Measurements from ENCODE around the gene OXCT2. TPM values are rescaled to one million over a fixed set of nuclear protein-coding genes. Genes with fewer than 3 reads are reported as not detected.
"Not testable (repeated sequence)": the region's sequence is repeated elsewhere in the genome, so short reads cannot be mapped to it uniquely, and the experiment has no call there.

Gene OXCT2
- total RNA-seq, 1 donor from 2014 or later, result not detected

- no peak for TF ChIP-seq CTCF (IDR thresholded peaks at IDR 0.05)
- no peaks in the 10 kb centered on the region for H3K4me1 Mint-ChIP-seq (ENCODE audit: low read depth)
- no peak overlapping the region for H3K27ac Mint-ChIP-seq (ENCODE audit: unreplicated experiment)
- H3K4me3 Mint-ChIP-seq (ENCODE audit: unreplicated experiment), result no peak overlapping the region
- H3K36me3 Mint-ChIP-seq (ENCODE audit: low read depth), result no peaks in the 10 kb centered on the region
- H3K27me3 Mint-ChIP-seq (ENCODE audit: low read depth), result peaks cover 8% of the 10 kb centered on the region
- H3K9me3 Mint-ChIP-seq (ENCODE audit: low read depth), result no peaks in the 10 kb centered on the region
- no peak for DNase-seq (ENCODE audit: low spot score)
Measured at GRCh38 chr1:39777306-39777705, 6.2 kb upstream of the OXCT2 start.

- Mint-ChIP-seq H3K4me3 (ENCODE audit: unreplicated experiment) (no peak overlapping the region), H3K27ac (ENCODE audit: unreplicated experiment) (no peak overlapping the region), H3K4me1 (ENCODE audit: low read depth) (no peaks in the 10 kb centered on the region)
Measured at GRCh38 chr1:39776886-39777285, 5.7 kb upstream of the OXCT2 start.

GRCh38 chr1:39776400-39776713, 5.2 kb upstream of the OXCT2 start:
- Mint-ChIP-seq H3K4me1 (ENCODE audit: low read depth) (no peaks in the 10 kb centered on the region), H3K36me3 (ENCODE audit: low read depth) (no peaks in the 10 kb centered on the region), H3K4me3 (ENCODE audit: unreplicated experiment) (no peak overlapping the region), H3K27me3 (ENCODE audit: low read depth) (peaks cover 8% of the 10 kb centered on the region), H3K27ac (ENCODE audit: unreplicated experiment) (no peak overlapping the region), H3K9me3 (ENCODE audit: low read depth) (no peaks in the 10 kb centered on the region)
- DNase-seq (ENCODE audit: low spot score), result no peak
- no peak for TF ChIP-seq CTCF (IDR thresholded peaks at IDR 0.05)

More at GRCh38 chr1:39776886-39777285, 5.7 kb upstream of the OXCT2 start:
- H3K36me3 Mint-ChIP-seq (ENCODE audit: low read depth), result no peaks in the 10 kb centered on the region
- TF ChIP-seq CTCF (IDR thresholded peaks at IDR 0.05), result no peak
- no peaks in the 10 kb centered on the region for H3K9me3 Mint-ChIP-seq (ENCODE audit: low read depth)
- no peak for DNase-seq (ENCODE audit: low spot score)
- H3K27me3 Mint-ChIP-seq (ENCODE audit: low read depth), result peaks cover 8% of the 10 kb centered on the region

GRCh38 chr1:39775676-39776399, 4.7 kb upstream of the OXCT2 start:
- not testable (repeated sequence) for H3K27me3 Mint-ChIP-seq (ENCODE audit: low read depth); H3K4me1 Mint-ChIP-seq (ENCODE audit: low read depth); H3K4me3 Mint-ChIP-seq (ENCODE audit: unreplicated experiment); H3K9me3 Mint-ChIP-seq (ENCODE audit: low read depth); H3K36me3 Mint-ChIP-seq (ENCODE audit: low read depth); DNase-seq (ENCODE audit: low spot score); H3K27ac Mint-ChIP-seq (ENCODE audit: unreplicated experiment)

- H3K27me3 Mint-ChIP-seq (ENCODE audit: low read depth); DNase-seq (ENCODE audit: low spot score); H3K9me3 Mint-ChIP-seq (ENCODE audit: low read depth); H3K27ac Mint-ChIP-seq (ENCODE audit: unreplicated experiment); H3K36me3 Mint-ChIP-seq (ENCODE audit: low read depth); H3K4me1 Mint-ChIP-seq (ENCODE audit: low read depth); H3K4me3 Mint-ChIP-seq (ENCODE audit: unreplicated experiment): not testable (repeated sequence)
Measured at GRCh38 chr1:39775141-39775540, 4.0 kb upstream of the OXCT2 start.

- not testable (repeated sequence) for H3K27me3 Mint-ChIP-seq (ENCODE audit: low read depth); H3K4me3 Mint-ChIP-seq (ENCODE audit: unreplicated experiment); H3K27ac Mint-ChIP-seq (ENCODE audit: unreplicated experiment); H3K9me3 Mint-ChIP-seq (ENCODE audit: low read depth); H3K4me1 Mint-ChIP-seq (ENCODE audit: low read depth); DNase-seq (ENCODE audit: low spot score); H3K36me3 Mint-ChIP-seq (ENCODE audit: low read depth)
Measured at GRCh38 chr1:39773369-39773979, 2.3 kb upstream of the OXCT2 start.

GRCh38 chr1:39770100-39771021, 787 bp downstream of the OXCT2 start:
- peak overlapping the region; percentile 81 for H3K4me3 Mint-ChIP-seq (ENCODE audit: unreplicated experiment)
- H3K27ac Mint-ChIP-seq (ENCODE audit: unreplicated experiment), result peak overlapping the region; percentile 27
- H3K36me3 Mint-ChIP-seq (ENCODE audit: low read depth); H3K4me1 Mint-ChIP-seq (ENCODE audit: low read depth); H3K9me3 Mint-ChIP-seq (ENCODE audit: low read depth); DNase-seq (ENCODE audit: low spot score); H3K27me3 Mint-ChIP-seq (ENCODE audit: low read depth): not testable (repeated sequence)

GRCh38 chr1:39769502-39769901, 1.6 kb downstream of the OXCT2 start:
- H3K4me3 Mint-ChIP-seq (ENCODE audit: unreplicated experiment); H3K36me3 Mint-ChIP-seq (ENCODE audit: low read depth); H3K4me1 Mint-ChIP-seq (ENCODE audit: low read depth); H3K27ac Mint-ChIP-seq (ENCODE audit: unreplicated experiment); DNase-seq (ENCODE audit: low spot score); H3K27me3 Mint-ChIP-seq (ENCODE audit: low read depth); H3K9me3 Mint-ChIP-seq (ENCODE audit: low read depth): not testable (repeated sequence)

- not testable (repeated sequence) for H3K27me3 Mint-ChIP-seq (ENCODE audit: low read depth); H3K4me3 Mint-ChIP-seq (ENCODE audit: unreplicated experiment); DNase-seq (ENCODE audit: low spot score); H3K36me3 Mint-ChIP-seq (ENCODE audit: low read depth); H3K27ac Mint-ChIP-seq (ENCODE audit: unreplicated experiment); H3K4me1 Mint-ChIP-seq (ENCODE audit: low read depth); H3K9me3 Mint-ChIP-seq (ENCODE audit: low read depth)
Measured at GRCh38 chr1:39766466-39766865, 4.7 kb downstream of the OXCT2 start.

Data from chondrocyte (in vitro differentiated cells).